Ectodermal cell (in vitro differentiated cells): ENCODE data around the gene CTRB1.
"Not testable (repeated sequence)": the region's sequence is repeated elsewhere in the genome, so short reads cannot be mapped to it uniquely, and the experiment has no call there.

Source experiments
- H3K27ac ChIP-seq: 2 replicates; pipeline ENCODE4 v1.7.0; 2013; ENCODE audit warnings: mild to moderate bottlenecking, low read depth, low read length; ENCODE audit not compliant: insufficient read depth, poor library complexity, severe bottlenecking
- H3K27me3 ChIP-seq: 2 replicates; pipeline ENCODE4 v1.7.0; 2013; ENCODE audit warnings: mild to moderate bottlenecking, low read length; ENCODE audit not compliant: insufficient read depth, control insufficient read depth, poor library complexity, severe bottlenecking
- H3K36me3 ChIP-seq: one replicate; pipeline ENCODE4 v1.7.0; 2013; ENCODE audit warnings: low read length; ENCODE audit not compliant: control insufficient read depth, insufficient read depth
- H3K4me1 ChIP-seq: one replicate; pipeline ENCODE4 v1.7.0; 2013; ENCODE audit warnings: low read length; ENCODE audit not compliant: control insufficient read depth, insufficient read depth
- H3K4me3 ChIP-seq: 2 replicates; pipeline ENCODE4 v1.7.0; 2013; ENCODE audit warnings: low read depth, low read length, control low read depth; ENCODE audit not compliant: insufficient read depth
- H3K9me3 ChIP-seq: 2 replicates; pipeline ENCODE4 v1.7.0; 2013; ENCODE audit warnings: mild to moderate bottlenecking, low read length, moderate library complexity; ENCODE audit not compliant: control insufficient read depth
- WGBS, 2 experiments: methylation state at CpG; one replicate each; pipeline ENCODE4 v1.1.7; 2013; ENCODE audit warnings: missing lambda C conversion rate in 2 of 2; 5-methylcytosine and 5-hydroxymethylcytosine counted together

Gene CTRB1

DNA sequence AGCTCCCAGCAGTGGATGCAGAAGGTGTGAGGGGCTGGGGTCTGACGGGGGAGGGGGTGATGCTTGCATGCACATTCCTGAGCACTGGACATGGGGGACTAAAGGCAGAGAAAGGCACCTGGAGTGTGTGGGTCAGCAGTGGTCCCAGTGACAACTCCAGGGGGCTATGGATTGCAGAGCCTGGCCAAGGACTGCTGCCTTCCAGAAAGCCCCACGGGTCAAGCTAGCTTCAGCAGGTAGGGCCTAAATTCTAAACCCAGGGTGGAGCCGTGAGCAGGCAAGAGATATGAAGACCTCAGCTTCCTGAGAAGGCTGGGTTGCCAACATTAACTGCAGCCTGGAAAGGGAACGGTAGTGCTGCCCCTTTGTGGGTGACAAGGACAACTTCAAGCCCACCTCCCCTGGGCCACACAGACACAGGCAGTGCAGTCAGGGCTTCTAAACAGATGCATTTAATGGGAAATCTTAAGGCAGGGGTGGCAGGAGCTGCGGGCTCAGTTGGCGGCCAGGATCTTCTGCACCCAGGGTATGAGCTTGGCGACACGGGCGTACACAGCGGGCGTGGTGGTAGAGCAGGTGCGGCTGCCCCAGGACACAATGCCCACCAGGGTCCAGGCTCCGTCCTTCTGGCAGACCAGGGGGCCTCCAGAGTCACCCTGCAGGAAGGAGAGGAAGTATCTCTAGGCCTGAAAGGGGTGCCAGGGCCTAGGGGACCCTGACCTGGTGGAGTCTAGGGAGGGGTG lies 14.9 kb upstream of the CTRB1 start:
- H3K36me3 ChIP-seq, result no peaks in the 10 kb centered on the region
- H3K9me3 ChIP-seq, result no peaks in the 10 kb centered on the region
- WGBS, 2 experiments, result 82 to 85% methylated on average over 13 of the region's 13 CpGs
- H3K4me3 ChIP-seq, result no peak overlapping the region
- H3K4me1 ChIP-seq, result no peaks in the 10 kb centered on the region
- no peaks in the 10 kb centered on the region for H3K27me3 ChIP-seq
- no peak overlapping the region for H3K27ac ChIP-seq

DNA sequence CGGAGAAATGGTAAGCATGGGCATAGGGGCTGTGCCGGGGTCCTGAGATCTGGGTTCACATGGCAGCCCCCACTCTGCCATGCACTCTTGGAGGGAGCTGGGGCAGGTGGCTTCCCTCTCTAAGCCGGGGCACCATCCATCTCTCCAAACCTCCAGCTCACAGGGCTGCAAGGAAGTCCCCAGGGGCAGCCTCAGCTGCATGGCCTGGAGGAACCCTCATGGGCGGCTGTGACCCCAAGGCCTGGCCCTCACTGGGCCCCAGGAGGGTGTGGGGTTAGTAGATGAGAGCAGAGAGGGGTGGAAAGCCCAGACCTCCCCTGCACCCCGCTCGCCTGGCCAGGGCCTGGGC lies 14.4 kb upstream of the CTRB1 start:
- H3K4me1 ChIP-seq, result no peaks in the 10 kb centered on the region
- no peak overlapping the region for H3K27ac ChIP-seq
- no peaks in the 10 kb centered on the region for H3K9me3 ChIP-seq
- no peak overlapping the region for H3K4me3 ChIP-seq
- WGBS, 2 experiments, result 87 to 96% methylated on average over 4 of the region's 6 CpGs
- no peaks in the 10 kb centered on the region for H3K27me3 ChIP-seq
- no peaks in the 10 kb centered on the region for H3K36me3 ChIP-seq

DNA sequence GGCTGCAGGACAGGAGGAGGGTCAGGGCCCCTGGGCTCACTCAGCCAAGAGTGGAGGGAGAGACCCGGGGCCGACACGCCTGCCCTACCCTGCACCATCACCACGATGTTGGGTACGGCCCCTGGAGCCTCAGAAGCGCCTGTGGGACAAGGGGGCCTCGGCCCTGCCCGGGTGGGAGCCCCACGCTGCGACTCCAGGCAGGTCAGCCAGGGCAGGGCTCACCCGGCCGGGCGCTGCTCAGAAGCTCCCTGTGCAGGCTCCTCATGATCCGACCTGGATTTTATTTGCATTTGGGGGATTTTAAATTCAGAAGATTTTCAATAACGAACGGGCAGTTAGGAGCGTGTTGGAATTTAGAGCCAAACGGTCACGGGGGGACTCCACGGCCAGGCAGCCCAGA lies 13.9 kb upstream of the CTRB1 start:
- WGBS, 2 experiments, result no CpG with 5 or more reads among the region's 20 CpGs
- H3K27me3 ChIP-seq, H3K27ac ChIP-seq, H3K4me1 ChIP-seq, H3K36me3 ChIP-seq, H3K4me3 ChIP-seq, H3K9me3 ChIP-seq: not testable (repeated sequence)

DNA sequence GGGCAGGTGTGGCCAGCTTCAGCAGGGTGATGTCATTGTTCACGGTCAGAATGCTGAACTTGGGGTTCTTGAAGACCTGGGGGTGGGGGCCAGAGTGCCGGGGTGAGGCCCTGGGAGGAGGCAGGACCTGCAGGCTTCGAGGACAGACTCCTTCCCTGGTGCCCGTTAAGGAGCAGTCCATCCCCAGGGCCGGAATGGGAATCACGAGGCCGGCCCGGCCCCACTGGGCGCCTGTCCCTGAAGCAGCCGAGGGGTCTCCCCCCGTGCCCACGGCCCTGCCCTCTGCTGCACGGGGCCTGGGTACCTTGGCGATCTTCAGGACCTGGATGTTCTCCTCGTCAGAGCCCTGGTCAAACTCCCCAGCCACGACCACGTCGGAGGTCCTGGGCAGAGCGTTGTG lies 13.3 kb upstream of the CTRB1 start:
- not testable (repeated sequence) for H3K27ac ChIP-seq, H3K27me3 ChIP-seq, H3K9me3 ChIP-seq, H3K4me1 ChIP-seq, H3K36me3 ChIP-seq, H3K4me3 ChIP-seq
- 96 to 97% methylated on average over 7 of the region's 19 CpGs for WGBS, 2 experiments

GRCh38 chr16:75205961-75206748 lies 12.6 kb upstream of the CTRB1 start:
- H3K4me3 ChIP-seq, H3K9me3 ChIP-seq, H3K27me3 ChIP-seq, H3K4me1 ChIP-seq, H3K36me3 ChIP-seq, H3K27ac ChIP-seq: not testable (repeated sequence)
- 93 to 94% methylated on average over 19 to 22 of the region's 25 CpGs for WGBS, 2 experiments

GRCh38 chr16:75206749-75207451 lies 11.9 kb upstream of the CTRB1 start, which contains the start of gene CTRB2:
CTRB2 (minus strand) TSS chr16:75207161; CDS start chr16:75207141, 20 bp downstream.
- 92% methylated on average over 24 of the region's 24 CpGs for WGBS, 2 experiments
- no peaks in the 10 kb centered on the region for H3K36me3 ChIP-seq
- H3K4me3 ChIP-seq, result no peak within 1 kb of the TSS
- H3K27me3 ChIP-seq, result no peaks in the 10 kb centered on the region
- no peaks in the 10 kb centered on the region for H3K9me3 ChIP-seq
- no peak within 1 kb of the TSS for H3K27ac ChIP-seq
- H3K4me1 ChIP-seq, result no peaks in the 10 kb centered on the region

- Histone ChIP-seq H3K36me3 (no peaks in the 10 kb centered on the region), H3K27me3 (no peaks in the 10 kb centered on the region), H3K27ac (no peak overlapping the region), H3K4me3 (no peak overlapping the region), H3K9me3 (no peaks in the 10 kb centered on the region), H3K4me1 (peaks cover 2% of the 10 kb centered on the region)
- 92 to 93% methylated on average over 11 of the region's 11 CpGs for WGBS, 2 experiments
Measured at GRCh38 chr16:75207831-75208230, 11.0 kb upstream of the CTRB1 start.

- H3K4me1 ChIP-seq, result peaks cover 2% of the 10 kb centered on the region
- no peaks in the 10 kb centered on the region for H3K27me3 ChIP-seq
- no peaks in the 10 kb centered on the region for H3K36me3 ChIP-seq
- no peak overlapping the region for H3K27ac ChIP-seq
- H3K4me3 ChIP-seq, result no peak overlapping the region
- WGBS, 2 experiments, result 89 to 95% methylated on average over 11 of the region's 13 CpGs
- no peaks in the 10 kb centered on the region for H3K9me3 ChIP-seq
Measured at GRCh38 chr16:75208242-75208825, 10.5 kb upstream of the CTRB1 start.

- WGBS, 2 experiments, result 90 to 93% methylated on average over 27 of the region's 27 CpGs
- H3K9me3 ChIP-seq, result no peaks in the 10 kb centered on the region
Measured at GRCh38 chr16:75208861-75209505, 9.8 kb upstream of the CTRB1 start.

More at GRCh38 chr16:75208861-75209505, 9.8 kb upstream of the CTRB1 start:
- no peaks in the 10 kb centered on the region for H3K36me3 ChIP-seq
- H3K4me1 ChIP-seq, result peaks cover 2% of the 10 kb centered on the region
- no peak overlapping the region for H3K4me3 ChIP-seq
- H3K27ac ChIP-seq, result no peak overlapping the region
- H3K27me3 ChIP-seq, result no peaks in the 10 kb centered on the region
